Head of caudate nucleus (tissue), 42 donors: ENCODE data around the gene UTP14A.
"Not testable (repeated sequence)": the region's sequence is repeated elsewhere in the genome, so short reads cannot be mapped to it uniquely, and the experiment has no call there.

ENCODE experiments used
- DNase-seq, 42 donors: peaks; one replicate each; pipeline versions ENCODE4 v3.0.0 to v3.0.0-alpha.2; 2020 to 2021; ENCODE audit warnings: mixed read lengths in 7 of 42
- intact Hi-C: fragments of 100-400 bp; cut with DNase I; formaldehyde crosslinking; loops from one replicate; pipeline ENCODE4 v1.15.0; 2022

The UTP14A gene

GRCh38 chrX:129905787-129906580 is at the start of gene UTP14A:
Gene UTP14A (plus strand): TSS chrX:129906164. CDS start chrX:129906211, 47 bp downstream.
- intact Hi-C loops: no loop called here
- DNase-seq: peak; percentile 75 to 94 (median 88)

- intact Hi-C loops, DNase-seq: not testable (repeated sequence)
Measured at GRCh38 chrX:129859134-129859533, 46.8 kb upstream of the UTP14A start.

GRCh38 chrX:129866321-129866720 is 39.6 kb upstream of the UTP14A start:
- DNase-seq, intact Hi-C loops: not testable (repeated sequence)

GRCh38 chrX:129872524-129872923 is 33.4 kb upstream of the UTP14A start:
- DNase-seq: no peak
- intact Hi-C loops: no loop called here

- DNase-seq: no peak
- intact Hi-C loops: no loop called here
Measured at GRCh38 chrX:129875669-129876068, 30.3 kb upstream of the UTP14A start.

- intact Hi-C loops: no loop called here
- DNase-seq: peak in 3 of 42 donors; percentile 1 to 16 (median 1)
Measured at GRCh38 chrX:129876771-129877305, 29.1 kb upstream of the UTP14A start.

GRCh38 chrX:129877401-129877800 is 28.6 kb upstream of the UTP14A start:
- no peak for DNase-seq
- intact Hi-C loops: no loop called here

GRCh38 chrX:129900054-129900453 is 5.9 kb upstream of the UTP14A start:
- intact Hi-C loops: no loop called here

GRCh38 chrX:129908636-129909035 is 2.7 kb downstream of the UTP14A start:
- intact Hi-C loops: no loop called here

More at GRCh38 chrX:129900054-129900453, 5.9 kb upstream of the UTP14A start:
- no peak for DNase-seq

GRCh38 chrX:129925305-129926092 is 19.5 kb downstream of the UTP14A start:
- peak; percentile 47 to 90 (median 79) for DNase-seq
- intact Hi-C loops: loop anchor here (2.0 to 10.0 kb wide), 2 partner anchors 133 to 321 kb away; no protein-coding TSS in a partner anchor

More at GRCh38 chrX:129908636-129909035, 2.7 kb downstream of the UTP14A start:
- DNase-seq: no peak

GRCh38 chrX:129930941-129931410 is 25.0 kb downstream of the UTP14A start:
- intact Hi-C loops: loop anchor here (5.0 kb wide), 1 partner anchor 51 kb away; the partner anchor contains the start of gene BCORL1
- DNase-seq: no peak

- intact Hi-C loops: loop anchor here (5.0 kb wide), 1 partner anchor 51 kb away; the partner anchor contains the start of gene BCORL1
- peak; percentile 80 to 96 (median 91) for DNase-seq
Measured at GRCh38 chrX:129931411-129932015, 25.5 kb downstream of the UTP14A start.

- peak; percentile 69 to 93 (median 85) for DNase-seq
- intact Hi-C loops: loop anchor here (5.0 kb wide), 1 partner anchor 50 kb away; the partner anchor contains the start of gene BCORL1
Measured at GRCh38 chrX:129932016-129932820, 26.3 kb downstream of the UTP14A start.

GRCh38 chrX:129932821-129933321 is 26.9 kb downstream of the UTP14A start:
- intact Hi-C loops: loop anchor here (5.0 kb wide), 1 partner anchor 49 kb away; the partner anchor contains the start of gene BCORL1
- DNase-seq: peak in 21 of 42 donors; percentile 4 to 60 (median 23)

- intact Hi-C loops: loop anchor here (5.0 kb wide), 1 partner anchor 49 kb away; the partner anchor contains the start of gene BCORL1
- peak in 6 of 42 donors; percentile 6 to 55 (median 26) for DNase-seq
Measured at GRCh38 chrX:129933700-129934099, 27.7 kb downstream of the UTP14A start.

- intact Hi-C loops: loop anchor here (5.0 kb wide), 1 partner anchor 48 kb away; the partner anchor contains the start of gene BCORL1
- peak in 24 of 42 donors; percentile 6 to 65 (median 34) for DNase-seq
Measured at GRCh38 chrX:129934461-129934860, 28.5 kb downstream of the UTP14A start.

- DNase-seq: no peak
- intact Hi-C loops: loop anchor here (5.0 kb wide), 1 partner anchor 47 kb away; the partner anchor contains the start of gene BCORL1
Measured at GRCh38 chrX:129934952-129935351, 29.0 kb downstream of the UTP14A start.
